Neural cell (in vitro differentiated cells): ENCODE measurements around the gene PHACTR4. TPM values are rescaled to one million over a fixed set of nuclear protein-coding genes. Genes with fewer than 3 reads are reported as not detected.

Source experiments
- H2AFZ ChIP-seq: fragments of 200-600, 300-800 bp; sonication (generic), shearing (Covaris generic); 2 replicates; pipeline ENCODE4 v1.6.0; 2014; ENCODE audit warnings: low read depth, mild to moderate bottlenecking, antibody characterized with exemption, low read length, moderate library complexity
- H3F3A ChIP-seq: fragments of 200-600 bp; shearing (Covaris generic); 2 replicates; pipeline ENCODE4 v1.6.1; 2016; ENCODE audit warnings: mild to moderate bottlenecking, moderate library complexity, mixed read lengths, antibody characterized with exemption, low read length; ENCODE audit not compliant: insufficient read depth, poor library complexity, severe bottlenecking
- H3K27ac ChIP-seq: fragments of 200-600, 300-800 bp; sonication (generic), shearing (Covaris generic); 2 replicates; pipeline ENCODE4 v1.5.1; 2014; ENCODE audit warnings: mild to moderate bottlenecking, low read length, moderate library complexity
- H3K27me3 ChIP-seq: fragments of 300-800, 200-600 bp; sonication (generic), shearing (Covaris generic); 2 replicates; pipeline ENCODE4 v1.6.0; 2014; ENCODE audit warnings: mild to moderate bottlenecking, low read depth, low read length, moderate library complexity; ENCODE audit not compliant: insufficient read depth
- H3K36me3 ChIP-seq: fragments of 300-800, 200-600 bp; sonication (generic), shearing (Covaris generic); 2 replicates; pipeline ENCODE4 v1.5.1; 2014; ENCODE audit warnings: mild to moderate bottlenecking, antibody characterized with exemption, low read length, moderate library complexity; ENCODE audit not compliant: insufficient read depth
- H3K4me2 ChIP-seq: fragments of 300-800, 200-600 bp; sonication (generic), shearing (Covaris generic); 2 replicates; pipeline ENCODE4 v1.6.0; 2014; ENCODE audit warnings: mild to moderate bottlenecking, low read length
- H3K4me3 ChIP-seq: fragments of 300-800, 200-600 bp; sonication (generic), shearing (Covaris generic); 2 replicates; pipeline ENCODE4 v1.5.1; 2014; ENCODE audit warnings: mild to moderate bottlenecking, low read length, moderate library complexity
- H3K79me2 ChIP-seq: fragments of 200-600 bp; shearing (Covaris generic); replicated peaks from 2 replicates; pipeline ENCODE4 v1.6.0; 2014; ENCODE audit warnings: mild to moderate bottlenecking, low read length, moderate library complexity; ENCODE audit not compliant: insufficient read depth
- H3K9ac ChIP-seq: fragments of 300-800, 200-600 bp; sonication (generic), shearing (Covaris generic); 2 replicates; pipeline ENCODE4 v1.6.1; 2016; ENCODE audit warnings: mild to moderate bottlenecking, low read length, mixed read lengths
- H3K9me2 ChIP-seq: fragments of 200-600 bp; shearing (Covaris generic); 2 replicates; pipeline ENCODE4 v1.6.1; 2016; ENCODE audit warnings: mild to moderate bottlenecking, low read length, mixed read lengths; ENCODE audit not compliant: insufficient read depth
- H3K9me3 ChIP-seq: fragments of 200-600, 300-800 bp; sonication (generic), shearing (Covaris generic); 2 replicates; pipeline ENCODE4 v1.6.1; 2016; ENCODE audit warnings: mild to moderate bottlenecking, mixed run types, low read length, moderate library complexity, mixed read lengths
- H4K20me1 ChIP-seq: fragments of 200-600 bp; shearing (Covaris generic); 2 replicates; pipeline ENCODE4 v1.6.1; 2016; ENCODE audit warnings: mild to moderate bottlenecking, mixed run types; ENCODE audit not compliant: insufficient read depth
- EP300 ChIP-seq: fragments of 450-650 bp; conservative IDR thresholded peaks from 2 replicates; pipeline ENCODE4 v1.6.1; 2014; ENCODE audit warnings: antibody characterized with exemption, mild to moderate bottlenecking, moderate library complexity; ENCODE audit not compliant: poor library complexity, severe bottlenecking
- EZH2 ChIP-seq: fragments of 200-600, 300-800 bp; shearing (Covaris generic), sonication (generic); IDR thresholded peaks from 2 replicates; pipeline ENCODE4 v1.6.1; 2014; ENCODE audit warnings: antibody characterized with exemption, low read length, borderline replicate concordance, mild to moderate bottlenecking; ENCODE audit not compliant: insufficient read depth, poor library complexity, severe bottlenecking
- MXI1 ChIP-seq: fragments of 450-650 bp; conservative IDR thresholded peaks from 2 replicates; pipeline ENCODE4 v1.6.1; 2014; ENCODE audit warnings: antibody characterized with exemption, mild to moderate bottlenecking; ENCODE audit not compliant: poor library complexity, severe bottlenecking
- POLR2AphosphoS5 ChIP-seq: IDR thresholded peaks from 2 replicates; pipeline ENCODE4 v1.6.1; 2012
- RAD21 ChIP-seq: fragments of 450-650 bp; conservative IDR thresholded peaks from 2 replicates; pipeline ENCODE4 v1.6.1; 2014; ENCODE audit warnings: antibody characterized with exemption, mild to moderate bottlenecking, moderate library complexity
- SMC3 ChIP-seq: fragments of 450-650 bp; conservative IDR thresholded peaks from 2 replicates; pipeline ENCODE4 v1.6.1; 2014; ENCODE audit warnings: antibody characterized with exemption, mild to moderate bottlenecking, moderate library complexity; ENCODE audit not compliant: poor library complexity
- TAF1 ChIP-seq: IDR thresholded peaks from 2 replicates; pipeline ENCODE4 v1.6.1; 2012; ENCODE audit warnings: low read depth
- polyA plus RNA-seq: library from polyadenylated mRNA; depleted of rRNA; stranded (reverse); fragments of >200 nt; gene quantifications from 2 replicates; pipeline ENCODE4 v1.2.3, GENCODE V29; 2014
- TF ChIP-seq, protein P1 (sequence below): fragments of 450-650 bp; IDR thresholded peaks from 2 replicates; pipeline ENCODE4 v1.5.1; 2014; ENCODE audit warnings: antibody characterized with exemption, mild to moderate bottlenecking, moderate library complexity; ENCODE audit not compliant: poor library complexity, severe bottlenecking
- TF ChIP-seq, protein P2 (sequence below): IDR thresholded peaks from 2 replicates; pipeline ENCODE4 v1.6.1; 2012; ENCODE audit warnings: borderline replicate concordance

Gene PHACTR4
- polyA plus RNA-seq, 1 donor from 2014 or later: 7.9 TPM

DNA sequence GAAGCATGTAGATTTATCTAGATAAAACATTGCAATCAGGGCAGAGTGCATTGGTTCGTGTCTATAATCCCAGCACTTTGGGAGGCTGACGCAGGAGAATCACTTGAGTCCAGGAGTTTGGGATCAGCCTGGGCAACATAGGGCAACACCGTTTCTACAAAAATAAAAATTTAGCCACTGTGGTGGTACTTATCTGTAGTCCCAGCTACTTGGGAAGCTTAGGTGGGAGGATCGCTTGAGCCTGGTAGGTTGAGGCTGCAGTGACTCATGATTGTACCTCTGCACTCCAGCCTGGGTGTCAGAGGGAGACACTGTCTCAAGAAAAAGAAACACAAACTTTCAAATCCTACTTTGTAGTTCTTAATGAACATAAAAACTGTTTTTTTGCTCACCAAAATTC lies 72.1 kb downstream of the PHACTR4 start:
- H3K79me2 ChIP-seq: peaks cover 15% of the 10 kb centered on the region
- H3K4me3 ChIP-seq: no peak overlapping the region
- no peaks in the 10 kb centered on the region for H4K20me1 ChIP-seq
- no peak overlapping the region for H3K9ac ChIP-seq
- H3F3A ChIP-seq: no peaks in the 10 kb centered on the region
- no peak overlapping the region for H3K27ac ChIP-seq
- no peaks in the 10 kb centered on the region for H3K27me3 ChIP-seq
- no peaks in the 10 kb centered on the region for H3K9me3 ChIP-seq
- no peaks in the 10 kb centered on the region for H3K9me2 ChIP-seq
- H2AFZ ChIP-seq: no peak overlapping the region
- TF ChIP-seq POLR2AphosphoS5 (no peak), MXI1 (no peak), EP300 (no peak), TAF1 (no peak), RAD21 (no peak), SMC3 (no peak), EZH2 (no peak)
- TF ChIP-seq, protein P1, sequence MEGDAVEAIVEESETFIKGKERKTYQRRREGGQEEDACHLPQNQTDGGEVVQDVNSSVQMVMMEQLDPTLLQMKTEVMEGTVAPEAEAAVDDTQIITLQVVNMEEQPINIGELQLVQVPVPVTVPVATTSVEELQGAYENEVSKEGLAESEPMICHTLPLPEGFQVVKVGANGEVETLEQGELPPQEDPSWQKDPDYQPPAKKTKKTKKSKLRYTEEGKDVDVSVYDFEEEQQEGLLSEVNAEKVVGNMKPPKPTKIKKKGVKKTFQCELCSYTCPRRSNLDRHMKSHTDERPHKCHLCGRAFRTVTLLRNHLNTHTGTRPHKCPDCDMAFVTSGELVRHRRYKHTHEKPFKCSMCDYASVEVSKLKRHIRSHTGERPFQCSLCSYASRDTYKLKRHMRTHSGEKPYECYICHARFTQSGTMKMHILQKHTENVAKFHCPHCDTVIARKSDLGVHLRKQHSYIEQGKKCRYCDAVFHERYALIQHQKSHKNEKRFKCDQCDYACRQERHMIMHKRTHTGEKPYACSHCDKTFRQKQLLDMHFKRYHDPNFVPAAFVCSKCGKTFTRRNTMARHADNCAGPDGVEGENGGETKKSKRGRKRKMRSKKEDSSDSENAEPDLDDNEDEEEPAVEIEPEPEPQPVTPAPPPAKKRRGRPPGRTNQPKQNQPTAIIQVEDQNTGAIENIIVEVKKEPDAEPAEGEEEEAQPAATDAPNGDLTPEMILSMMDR: no peak
- TF ChIP-seq, protein P2, sequence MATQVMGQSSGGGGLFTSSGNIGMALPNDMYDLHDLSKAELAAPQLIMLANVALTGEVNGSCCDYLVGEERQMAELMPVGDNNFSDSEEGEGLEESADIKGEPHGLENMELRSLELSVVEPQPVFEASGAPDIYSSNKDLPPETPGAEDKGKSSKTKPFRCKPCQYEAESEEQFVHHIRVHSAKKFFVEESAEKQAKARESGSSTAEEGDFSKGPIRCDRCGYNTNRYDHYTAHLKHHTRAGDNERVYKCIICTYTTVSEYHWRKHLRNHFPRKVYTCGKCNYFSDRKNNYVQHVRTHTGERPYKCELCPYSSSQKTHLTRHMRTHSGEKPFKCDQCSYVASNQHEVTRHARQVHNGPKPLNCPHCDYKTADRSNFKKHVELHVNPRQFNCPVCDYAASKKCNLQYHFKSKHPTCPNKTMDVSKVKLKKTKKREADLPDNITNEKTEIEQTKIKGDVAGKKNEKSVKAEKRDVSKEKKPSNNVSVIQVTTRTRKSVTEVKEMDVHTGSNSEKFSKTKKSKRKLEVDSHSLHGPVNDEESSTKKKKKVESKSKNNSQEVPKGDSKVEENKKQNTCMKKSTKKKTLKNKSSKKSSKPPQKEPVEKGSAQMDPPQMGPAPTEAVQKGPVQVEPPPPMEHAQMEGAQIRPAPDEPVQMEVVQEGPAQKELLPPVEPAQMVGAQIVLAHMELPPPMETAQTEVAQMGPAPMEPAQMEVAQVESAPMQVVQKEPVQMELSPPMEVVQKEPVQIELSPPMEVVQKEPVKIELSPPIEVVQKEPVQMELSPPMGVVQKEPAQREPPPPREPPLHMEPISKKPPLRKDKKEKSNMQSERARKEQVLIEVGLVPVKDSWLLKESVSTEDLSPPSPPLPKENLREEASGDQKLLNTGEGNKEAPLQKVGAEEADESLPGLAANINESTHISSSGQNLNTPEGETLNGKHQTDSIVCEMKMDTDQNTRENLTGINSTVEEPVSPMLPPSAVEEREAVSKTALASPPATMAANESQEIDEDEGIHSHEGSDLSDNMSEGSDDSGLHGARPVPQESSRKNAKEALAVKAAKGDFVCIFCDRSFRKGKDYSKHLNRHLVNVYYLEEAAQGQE: no peak
- no peak overlapping the region for H3K4me2 ChIP-seq
- H3K36me3 ChIP-seq: no peaks in the 10 kb centered on the region

DNA sequence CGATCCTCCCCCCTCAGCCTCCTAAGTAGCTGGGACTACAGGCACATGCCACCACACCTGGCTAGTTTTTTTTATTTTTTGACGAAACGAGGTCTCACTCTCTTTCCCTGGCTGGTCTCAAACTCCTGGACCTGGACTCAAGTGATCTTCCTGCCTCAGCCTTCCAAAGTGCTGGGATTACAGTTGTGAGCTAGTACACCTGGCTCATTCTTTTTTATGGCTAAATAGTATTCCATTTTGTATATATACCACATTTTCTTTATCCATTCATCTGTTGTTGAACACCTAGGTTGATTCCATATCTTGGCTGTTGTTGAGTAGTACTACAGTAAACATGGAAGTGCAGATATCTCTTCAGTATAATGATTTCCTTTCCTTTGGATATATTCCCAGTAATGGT lies 74.0 kb downstream of the PHACTR4 start:
- Histone ChIP-seq H3K4me3 (no peak overlapping the region), H3F3A (no peaks in the 10 kb centered on the region)
- TF ChIP-seq TAF1 (no peak), POLR2AphosphoS5 (no peak), MXI1 (no peak)

DNA sequence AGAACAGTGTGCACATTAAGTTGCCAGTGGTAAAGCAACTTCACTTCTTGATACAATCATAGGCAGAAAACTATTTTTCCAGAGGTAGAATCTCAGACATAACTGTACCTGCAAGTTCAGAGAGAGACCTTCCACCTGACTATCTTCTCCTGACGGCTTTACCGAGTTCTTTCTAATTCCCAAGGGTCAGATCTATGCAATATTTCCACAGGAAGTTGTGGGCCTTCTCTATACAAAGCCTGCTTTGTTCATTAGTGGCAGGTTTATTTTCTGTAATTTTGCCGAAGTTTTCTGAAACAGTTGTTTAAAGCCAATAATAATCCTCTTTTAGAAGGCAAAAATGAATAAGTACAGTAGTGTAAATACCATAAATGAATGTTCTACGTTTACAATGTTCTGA lies 78.1 kb downstream of the PHACTR4 start:
- H3K4me3 ChIP-seq: no peak overlapping the region
- H3K9me3 ChIP-seq: no peaks in the 10 kb centered on the region
- H3K4me2 ChIP-seq: no peak overlapping the region
- H2AFZ ChIP-seq: no peak overlapping the region
- H3K9ac ChIP-seq: no peak overlapping the region
- TF ChIP-seq SMC3 (no peak), RAD21 (no peak), TAF1 (no peak), EZH2 (no peak), EP300 (no peak), MXI1 (no peak), POLR2AphosphoS5 (no peak)
- TF ChIP-seq, protein P2: no peak
- TF ChIP-seq, protein P1: no peak
- no peak overlapping the region for H3K27ac ChIP-seq
- no peaks in the 10 kb centered on the region for H3F3A ChIP-seq
- H3K27me3 ChIP-seq: no peaks in the 10 kb centered on the region
- H3K36me3 ChIP-seq: no peaks in the 10 kb centered on the region
- no peaks in the 10 kb centered on the region for H4K20me1 ChIP-seq
- H3K79me2 ChIP-seq: peaks cover 5% of the 10 kb centered on the region
- H3K9me2 ChIP-seq: no peaks in the 10 kb centered on the region

More for the DNA sequence above, 74.0 kb downstream of the PHACTR4 start:
- no peaks in the 10 kb centered on the region for H3K27me3 ChIP-seq
- H4K20me1 ChIP-seq: no peaks in the 10 kb centered on the region
- H3K36me3 ChIP-seq: no peaks in the 10 kb centered on the region
- no peak overlapping the region for H3K9ac ChIP-seq
- no peak overlapping the region for H3K4me2 ChIP-seq
- no peaks in the 10 kb centered on the region for H3K9me2 ChIP-seq
- no peaks in the 10 kb centered on the region for H3K9me3 ChIP-seq
- no peak overlapping the region for H2AFZ ChIP-seq
- peaks cover 11% of the 10 kb centered on the region for H3K79me2 ChIP-seq
- H3K27ac ChIP-seq: no peak overlapping the region
